ENCODE results near the gene ARHGAP26. TPM values are rescaled to one million over a fixed set of nuclear protein-coding genes. Genes with fewer than 3 reads are reported as not detected.

Gene ARHGAP26
- total and polyA plus RNA-seq, 2 experiments from 2014 or later, result 9.5 to 16.8 TPM

DNA sequence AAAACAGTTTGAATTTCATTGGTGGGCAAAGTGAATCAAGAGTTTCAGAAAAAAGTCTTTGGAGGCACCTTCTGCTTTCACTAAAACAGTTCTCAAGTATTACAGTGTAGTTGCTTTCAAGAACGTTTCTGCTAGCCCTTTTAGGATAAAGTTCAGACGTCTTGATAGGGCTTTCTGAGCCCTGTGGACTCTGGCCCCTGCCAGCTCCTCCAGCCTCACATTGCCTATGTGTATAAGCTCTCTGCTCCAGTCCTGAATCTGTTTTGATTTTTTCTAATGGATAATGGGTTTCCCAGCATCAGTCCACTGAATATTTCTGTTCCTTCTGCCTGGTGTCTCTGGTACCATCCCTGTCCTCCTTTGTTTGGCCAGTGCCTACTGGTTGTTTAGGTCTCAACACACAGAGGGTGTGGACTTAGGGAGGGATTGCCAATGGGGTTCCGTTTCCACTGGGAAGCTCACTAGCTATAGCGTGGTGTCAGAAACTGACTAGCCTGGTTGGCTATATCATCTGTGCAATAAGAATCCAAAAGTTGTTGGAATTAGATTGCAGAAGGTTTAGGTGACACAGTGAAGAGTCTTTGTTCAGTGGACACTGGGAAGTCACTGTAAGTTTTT is 26.4 kb downstream of the ARHGAP26 start (continued):
- TF ChIP-seq, protein P1, sequence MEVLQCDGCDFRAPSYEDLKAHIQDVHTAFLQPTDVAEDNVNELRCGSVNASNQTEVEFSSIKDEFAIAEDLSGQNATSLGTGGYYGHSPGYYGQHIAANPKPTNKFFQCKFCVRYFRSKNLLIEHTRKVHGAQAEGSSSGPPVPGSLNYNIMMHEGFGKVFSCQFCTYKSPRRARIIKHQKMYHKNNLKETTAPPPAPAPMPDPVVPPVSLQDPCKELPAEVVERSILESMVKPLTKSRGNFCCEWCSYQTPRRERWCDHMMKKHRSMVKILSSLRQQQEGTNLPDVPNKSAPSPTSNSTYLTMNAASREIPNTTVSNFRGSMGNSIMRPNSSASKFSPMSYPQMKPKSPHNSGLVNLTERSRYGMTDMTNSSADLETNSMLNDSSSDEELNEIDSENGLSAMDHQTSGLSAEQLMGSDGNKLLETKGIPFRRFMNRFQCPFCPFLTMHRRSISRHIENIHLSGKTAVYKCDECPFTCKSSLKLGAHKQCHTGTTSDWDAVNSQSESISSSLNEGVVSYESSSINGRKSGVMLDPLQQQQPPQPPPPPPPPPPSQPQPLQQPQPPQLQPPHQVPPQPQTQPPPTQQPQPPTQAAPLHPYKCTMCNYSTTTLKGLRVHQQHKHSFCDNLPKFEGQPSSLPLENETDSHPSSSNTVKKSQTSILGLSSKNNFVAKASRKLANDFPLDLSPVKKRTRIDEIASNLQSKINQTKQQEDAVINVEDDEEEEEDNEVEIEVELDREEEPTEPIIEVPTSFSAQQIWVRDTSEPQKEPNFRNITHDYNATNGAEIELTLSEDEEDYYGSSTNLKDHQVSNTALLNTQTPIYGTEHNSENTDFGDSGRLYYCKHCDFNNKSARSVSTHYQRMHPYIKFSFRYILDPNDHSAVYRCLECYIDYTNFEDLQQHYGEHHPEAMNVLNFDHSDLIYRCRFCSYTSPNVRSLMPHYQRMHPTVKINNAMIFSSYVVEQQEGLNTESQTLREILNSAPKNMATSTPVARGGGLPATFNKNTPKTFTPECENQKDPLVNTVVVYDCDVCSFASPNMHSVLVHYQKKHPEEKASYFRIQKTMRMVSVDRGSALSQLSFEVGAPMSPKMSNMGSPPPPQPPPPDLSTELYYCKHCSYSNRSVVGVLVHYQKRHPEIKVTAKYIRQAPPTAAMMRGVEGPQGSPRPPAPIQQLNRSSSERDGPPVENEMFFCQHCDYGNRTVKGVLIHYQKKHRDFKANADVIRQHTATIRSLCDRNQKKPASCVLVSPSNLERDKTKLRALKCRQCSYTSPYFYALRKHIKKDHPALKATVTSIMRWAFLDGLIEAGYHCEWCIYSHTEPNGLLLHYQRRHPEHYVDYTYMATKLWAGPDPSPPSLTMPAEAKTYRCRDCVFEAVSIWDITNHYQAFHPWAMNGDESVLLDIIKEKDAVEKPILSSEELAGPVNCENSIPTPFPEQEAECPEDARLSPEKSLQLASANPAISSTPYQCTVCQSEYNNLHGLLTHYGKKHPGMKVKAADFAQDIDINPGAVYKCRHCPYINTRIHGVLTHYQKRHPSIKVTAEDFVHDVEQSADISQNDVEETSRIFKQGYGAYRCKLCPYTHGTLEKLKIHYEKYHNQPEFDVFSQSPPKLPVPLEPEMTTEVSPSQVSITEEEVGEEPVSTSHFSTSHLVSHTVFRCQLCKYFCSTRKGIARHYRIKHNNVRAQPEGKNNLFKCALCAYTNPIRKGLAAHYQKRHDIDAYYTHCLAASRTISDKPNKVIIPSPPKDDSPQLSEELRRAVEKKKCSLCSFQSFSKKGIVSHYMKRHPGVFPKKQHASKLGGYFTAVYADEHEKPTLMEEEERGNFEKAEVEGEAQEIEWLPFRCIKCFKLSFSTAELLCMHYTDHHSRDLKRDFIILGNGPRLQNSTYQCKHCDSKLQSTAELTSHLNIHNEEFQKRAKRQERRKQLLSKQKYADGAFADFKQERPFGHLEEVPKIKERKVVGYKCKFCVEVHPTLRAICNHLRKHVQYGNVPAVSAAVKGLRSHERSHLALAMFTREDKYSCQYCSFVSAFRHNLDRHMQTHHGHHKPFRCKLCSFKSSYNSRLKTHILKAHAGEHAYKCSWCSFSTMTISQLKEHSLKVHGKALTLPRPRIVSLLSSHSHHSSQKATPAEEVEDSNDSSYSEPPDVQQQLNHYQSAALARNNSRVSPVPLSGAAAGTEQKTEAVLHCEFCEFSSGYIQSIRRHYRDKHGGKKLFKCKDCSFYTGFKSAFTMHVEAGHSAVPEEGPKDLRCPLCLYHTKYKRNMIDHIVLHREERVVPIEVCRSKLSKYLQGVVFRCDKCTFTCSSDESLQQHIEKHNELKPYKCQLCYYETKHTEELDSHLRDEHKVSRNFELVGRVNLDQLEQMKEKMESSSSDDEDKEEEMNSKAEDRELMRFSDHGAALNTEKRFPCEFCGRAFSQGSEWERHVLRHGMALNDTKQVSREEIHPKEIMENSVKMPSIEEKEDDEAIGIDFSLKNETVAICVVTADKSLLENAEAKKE (CRISPR knock-in tag; IDR thresholded peaks at IDR 0.05), result no peak
- TF ChIP-seq EZH2phosphoT487 (IDR thresholded peaks at IDR 0.05; ENCODE audit: unreplicated experiment), result no peak
- no peak for TF ChIP-seq CREB1 (CRISPR knock-in tag; IDR thresholded peaks at IDR 0.05; ENCODE audit: low read depth)

GRCh38 chr5:142797420-142797819 is 27.2 kb downstream of the ARHGAP26 start:
- H3K36me3 ChIP-seq (ENCODE audit: insufficient read depth), result no peaks in the 10 kb centered on the region
- no peaks in the 10 kb centered on the region; the same call in 1 of the 2 replicates for H3F3A ChIP-seq (replicated peaks; ENCODE audit: low read depth)
- DNase-seq (ENCODE audit: low spot score), result peak; percentile 67
- no peak overlapping the region for H3K27ac Mint-ChIP-seq
- TF ChIP-seq POLR2AphosphoS5 (IDR thresholded peaks at IDR 0.05; ENCODE audit: low read depth), result no peak
- no peak for TF ChIP-seq EZH2 (IDR thresholded peaks at IDR 0.05; ENCODE audit: low read depth, unreplicated experiment)
- TF ChIP-seq ZNF114 (CRISPR knock-in tag; IDR thresholded peaks at IDR 0.05), result no peak
- TF ChIP-seq, protein P2, sequence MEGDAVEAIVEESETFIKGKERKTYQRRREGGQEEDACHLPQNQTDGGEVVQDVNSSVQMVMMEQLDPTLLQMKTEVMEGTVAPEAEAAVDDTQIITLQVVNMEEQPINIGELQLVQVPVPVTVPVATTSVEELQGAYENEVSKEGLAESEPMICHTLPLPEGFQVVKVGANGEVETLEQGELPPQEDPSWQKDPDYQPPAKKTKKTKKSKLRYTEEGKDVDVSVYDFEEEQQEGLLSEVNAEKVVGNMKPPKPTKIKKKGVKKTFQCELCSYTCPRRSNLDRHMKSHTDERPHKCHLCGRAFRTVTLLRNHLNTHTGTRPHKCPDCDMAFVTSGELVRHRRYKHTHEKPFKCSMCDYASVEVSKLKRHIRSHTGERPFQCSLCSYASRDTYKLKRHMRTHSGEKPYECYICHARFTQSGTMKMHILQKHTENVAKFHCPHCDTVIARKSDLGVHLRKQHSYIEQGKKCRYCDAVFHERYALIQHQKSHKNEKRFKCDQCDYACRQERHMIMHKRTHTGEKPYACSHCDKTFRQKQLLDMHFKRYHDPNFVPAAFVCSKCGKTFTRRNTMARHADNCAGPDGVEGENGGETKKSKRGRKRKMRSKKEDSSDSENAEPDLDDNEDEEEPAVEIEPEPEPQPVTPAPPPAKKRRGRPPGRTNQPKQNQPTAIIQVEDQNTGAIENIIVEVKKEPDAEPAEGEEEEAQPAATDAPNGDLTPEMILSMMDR (conservative IDR thresholded peaks at IDR 0.05; ENCODE audit: low read depth in 2 of 2), result peak in 1 of 2 experiments; percentile 23; a peak in 1 of 4 replicates
- no peaks in the 10 kb centered on the region for H3K9me2 ChIP-seq (ENCODE audit: insufficient read depth)
- no peaks in the 10 kb centered on the region for H3K9me3 Mint-ChIP-seq
- no peaks in the 10 kb centered on the region for H3K36me3 Mint-ChIP-seq (ENCODE audit: low read depth)
- H3K4me3 Mint-ChIP-seq, result no peak overlapping the region
- ATAC-seq, result peak; percentile 68
- no peak overlapping the region for H3K27ac ChIP-seq (ENCODE audit: low read depth)
- peaks cover 18% of the 10 kb centered on the region for H3K4me1 ChIP-seq (ENCODE audit: insufficient read depth)
- peaks cover 34% of the 10 kb centered on the region for H3K4me1 Mint-ChIP-seq
- H2AFZ ChIP-seq, result no peak overlapping the region
- H3K4me3 ChIP-seq, result no peak overlapping the region
- peaks cover 32% of the 10 kb centered on the region for H4K20me1 ChIP-seq (replicated peaks; ENCODE audit: insufficient read depth)
- no peaks in the 10 kb centered on the region for H3K27me3 ChIP-seq (ENCODE audit: insufficient read depth)
- no peaks in the 10 kb centered on the region for H3K27me3 Mint-ChIP-seq (ENCODE audit: insufficient read depth, low read depth, poor library complexity)
- peaks cover 58% of the 10 kb centered on the region for H3K79me2 ChIP-seq (replicated peaks; ENCODE audit: insufficient read depth)
- 0 out of 2 replicates have a peak overlapping the region, but pooled peaks have one; percentile 6 for H3K4me2 ChIP-seq

Measured in GM23338 (cell line).